ENCODE results near the gene DNAJB6.

GRCh38 chr7:157400171-157400860 is 63.5 kb downstream of the DNAJB6 start:
- TF ChIP-seq EZH2phosphoT487 (IDR thresholded peaks at IDR 0.05; ENCODE audit: insufficient read depth, low read depth): no peak
- no peak for TF ChIP-seq EZH2 (IDR thresholded peaks at IDR 0.05; ENCODE audit: insufficient read depth, poor library complexity, severe bottlenecking)
